Limb (tissue), 2 donors: ENCODE results near the gene PRR35.
"Not testable (repeated sequence)": the region's sequence is repeated elsewhere in the genome, so short reads cannot be mapped to it uniquely, and the experiment has no call there.

Source experiments
- DNase-seq, 2 donors: peaks; one replicate each; pipeline ENCODE4 v3.0.0-alpha.2; 2016; ENCODE audit errors: extremely low spot score in 2 of 2

PRR35 gene

GRCh38 chr16:592518-593306, 32.5 kb downstream of the PRR35 start:
- DNase-seq: peak in 1 of 2 donors; percentile 32

DNA sequence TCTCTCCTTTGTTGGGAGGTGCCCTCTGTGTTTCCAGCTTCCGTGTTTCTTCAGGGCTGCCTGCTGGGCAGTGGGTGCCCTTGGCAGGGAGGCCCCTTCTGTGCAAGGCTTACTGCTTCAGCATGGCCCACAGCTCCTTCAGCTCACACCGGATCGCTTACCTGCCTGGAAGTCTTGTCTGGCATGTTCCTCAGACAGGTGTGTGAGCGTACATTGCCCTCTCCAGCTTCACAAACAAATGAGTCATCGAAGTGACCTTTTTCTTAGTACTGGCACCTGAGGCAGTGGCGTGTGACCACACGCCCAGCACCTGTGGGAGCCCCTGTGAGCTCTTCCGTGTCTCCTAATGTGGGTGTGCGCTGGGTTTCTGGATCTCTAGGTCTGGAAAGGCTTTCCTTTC, 33.2 kb downstream of the PRR35 start:
- peak in 1 of 2 donors; percentile 25 for DNase-seq

DNA sequence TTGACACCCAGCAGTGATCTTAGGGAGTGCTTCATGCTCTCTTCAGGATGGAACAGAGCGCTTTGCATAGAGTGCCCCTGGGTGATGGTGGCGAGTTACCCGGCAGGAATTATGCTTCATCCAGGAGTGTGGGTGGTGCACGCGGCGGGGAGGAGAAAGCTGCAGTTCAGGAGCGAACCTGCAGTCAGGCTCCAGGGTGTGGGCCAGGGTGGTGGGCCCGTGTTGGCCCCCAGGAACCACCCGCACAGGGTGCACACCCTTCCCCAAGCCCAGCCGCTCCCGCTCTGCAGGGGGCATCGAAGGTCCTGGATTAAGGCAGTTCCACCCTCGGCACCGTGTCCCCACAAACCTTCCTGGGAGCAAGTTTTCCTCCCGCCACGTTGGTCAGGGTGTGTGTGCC, 33.6 kb downstream of the PRR35 start:
- DNase-seq: no peak

DNA sequence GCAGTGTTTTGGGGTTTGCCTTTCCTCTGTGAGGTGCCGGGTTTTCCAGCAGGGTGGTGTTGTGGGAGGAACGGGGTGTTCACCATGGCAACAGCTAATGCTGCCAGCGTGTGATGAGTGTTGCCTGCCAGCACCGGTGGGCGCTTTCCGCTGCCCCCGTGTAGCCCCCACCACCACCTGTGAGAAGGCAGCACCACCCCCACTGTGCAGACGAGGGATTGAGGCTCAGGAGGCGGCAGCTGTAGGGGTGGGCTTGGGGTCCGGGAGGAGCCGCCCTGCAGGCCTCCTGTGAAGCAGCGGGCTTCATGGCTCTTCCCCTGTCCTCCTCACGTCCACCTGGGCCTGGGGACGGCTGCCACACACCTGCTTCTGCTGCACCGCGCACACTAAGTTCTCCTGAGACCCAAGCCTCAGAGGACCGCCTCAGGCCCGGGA, 34.9 kb downstream of the PRR35 start:
- peak in 1 of 2 donors; percentile 23 for DNase-seq

DNA sequence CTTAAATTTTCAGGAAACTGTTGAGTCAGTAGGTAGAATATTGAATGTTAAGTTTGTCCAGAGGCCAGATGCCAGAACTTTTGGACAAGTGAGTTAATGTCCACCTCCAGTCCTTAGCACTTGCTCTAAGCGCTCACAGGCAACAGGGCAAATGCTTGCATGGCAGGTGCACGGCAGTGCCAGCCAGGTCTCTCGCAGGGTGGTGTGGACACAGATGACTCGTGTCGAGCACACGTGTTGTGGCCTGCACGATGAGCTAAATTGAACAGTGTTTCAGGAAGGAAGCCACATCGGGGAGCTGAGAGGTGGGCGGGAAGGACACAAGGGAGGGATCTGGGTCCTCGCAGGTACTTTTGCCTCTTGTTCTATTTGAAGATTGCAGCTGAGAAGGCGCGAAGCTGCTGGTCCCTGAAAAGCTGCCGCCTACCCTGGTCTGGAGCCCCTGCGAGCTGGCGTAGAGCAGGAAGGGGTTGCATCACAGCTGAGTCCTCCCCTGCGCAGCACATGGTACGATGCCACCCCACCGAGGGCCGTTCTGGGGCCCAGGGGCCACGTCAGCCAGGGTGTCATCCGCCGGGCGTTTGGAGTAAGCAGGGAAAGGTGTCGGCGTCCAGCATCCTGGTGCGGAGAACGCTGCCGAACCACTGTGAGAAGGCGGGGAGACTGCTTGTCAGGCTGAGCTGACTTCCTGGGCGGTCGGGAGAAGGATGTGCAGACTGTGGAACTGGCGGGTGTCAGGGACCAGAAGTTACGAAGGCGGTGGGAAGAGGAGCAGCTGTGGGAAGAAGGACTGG, 35.9 kb downstream of the PRR35 start:
- no peak for DNase-seq

GRCh38 chr16:596736-597060, 36.5 kb downstream of the PRR35 start:
- DNase-seq: no peak

GRCh38 chr16:597655-598054, 37.5 kb downstream of the PRR35 start:
- DNase-seq: not testable (repeated sequence)

DNA sequence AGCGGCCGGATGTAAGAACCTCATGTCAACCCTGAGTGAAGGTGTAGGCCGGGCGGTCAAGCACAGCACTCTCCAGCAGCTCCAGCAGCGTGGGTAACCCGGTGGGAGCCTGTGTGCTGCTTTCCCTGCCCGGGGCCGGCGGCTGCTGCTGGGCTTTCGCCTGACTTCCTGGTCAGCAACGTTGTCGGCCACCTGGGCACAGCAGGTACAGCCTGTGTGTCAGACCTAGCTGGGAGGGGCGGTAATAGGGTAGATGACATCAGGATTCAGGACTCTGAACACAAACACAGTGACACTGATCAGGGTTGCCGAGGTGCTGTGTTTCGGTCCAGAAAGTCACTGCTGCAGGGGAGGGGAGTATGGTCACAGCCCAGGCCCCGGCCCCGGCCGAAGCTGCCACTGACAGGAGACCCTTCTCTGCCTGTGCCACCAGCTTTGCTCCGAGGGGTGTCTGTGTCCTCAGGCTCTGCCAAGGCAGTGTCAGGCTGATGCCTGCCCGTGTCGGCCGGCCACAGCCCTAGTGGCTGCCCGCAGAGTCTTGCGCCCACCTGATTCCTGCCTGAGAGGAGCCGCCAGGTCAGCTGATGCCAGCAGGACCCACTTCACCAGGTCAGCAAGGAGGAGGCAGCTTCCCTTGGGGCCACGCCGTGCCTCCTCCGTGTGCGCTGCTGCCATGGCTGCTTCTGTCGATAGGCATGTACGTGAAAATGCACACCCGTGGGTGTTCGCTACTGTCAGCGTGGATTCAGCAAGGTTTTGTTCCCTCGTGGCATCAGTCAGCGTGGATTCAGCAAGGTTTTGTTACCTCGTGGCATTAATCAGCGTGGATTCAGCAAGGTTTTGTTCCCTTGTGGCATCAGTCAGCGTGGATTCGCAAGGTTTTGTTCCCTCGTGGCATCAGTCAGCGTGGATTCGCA, 38.9 kb downstream of the PRR35 start:
- DNase-seq: no peak

GRCh38 chr16:600781-601180, 40.6 kb downstream of the PRR35 start:
- no peak for DNase-seq

- no peak for DNase-seq
Measured at GRCh38 chr16:603933-604332, 43.7 kb downstream of the PRR35 start.

DNA sequence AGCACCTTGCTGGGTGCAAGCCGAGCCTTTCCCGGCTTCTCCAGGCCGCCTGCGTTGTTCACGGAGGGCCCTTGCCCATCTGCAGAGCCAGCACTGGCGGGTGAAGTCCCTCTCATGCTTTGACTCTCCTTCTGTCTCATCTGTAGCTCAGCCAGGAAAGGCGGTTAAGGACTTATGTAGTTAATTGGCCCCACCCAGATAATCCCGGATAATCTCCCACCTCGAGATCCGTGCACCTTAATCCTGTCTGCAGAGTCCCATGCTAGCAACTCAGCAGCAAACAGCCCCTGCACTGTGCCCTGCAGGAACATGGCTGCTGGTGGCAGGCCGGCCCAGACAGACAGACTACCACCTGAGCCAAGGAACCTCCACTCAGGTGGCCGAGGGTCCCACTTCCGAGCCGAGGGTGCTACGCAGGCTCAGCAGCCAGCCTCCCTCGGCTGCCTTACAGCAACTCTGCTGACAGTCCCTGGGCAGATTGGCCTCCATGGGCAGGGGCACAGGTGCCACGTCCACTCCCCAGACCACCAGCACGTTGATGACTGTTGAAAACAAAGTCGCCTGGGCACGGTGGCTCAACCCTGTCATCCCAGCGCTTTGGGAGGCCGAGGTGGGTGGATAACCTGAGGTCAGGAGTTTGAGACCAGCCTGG, 46.6 kb downstream of the PRR35 start:
- no peak for DNase-seq

GRCh38 chr16:608019-608418, 47.8 kb downstream of the PRR35 start:
- no peak for DNase-seq

GRCh38 chr16:609316-609715, 49.1 kb downstream of the PRR35 start:
- no peak for DNase-seq

GRCh38 chr16:609984-610383, 49.8 kb downstream of the PRR35 start:
- DNase-seq: no peak

- DNase-seq: no peak
Measured at GRCh38 chr16:610513-611381, 50.6 kb downstream of the PRR35 start.

GRCh38 chr16:615122-615521, 54.9 kb downstream of the PRR35 start:
- DNase-seq: no peak
